ENCODE data around the gene TRABD.
A peak's percentile ranks its signal among the peaks of the same experiment; 100 is the strongest.
"Not testable (repeated sequence)": the region's sequence is repeated elsewhere in the genome, so short reads cannot be mapped to it uniquely, and the experiment has no call there.

TRABD gene

GRCh38 chr22:50202130-50202666 is 16.5 kb downstream of the TRABD start:
- no CpG with 5 or more reads among the region's 13 CpGs for WGBS (ENCODE audit: extremely low coverage, insufficient coverage, insufficient read length)
- H3K4ac ChIP-seq (ENCODE audit: low read depth, low read length) = no peak overlapping the region
- peaks cover 8% of the 10 kb centered on the region for H3K79me1 ChIP-seq (ENCODE audit: low read length)
- peaks cover 8 to 13% of the 10 kb centered on the region in 2 experiments for H3K4me1 ChIP-seq (ENCODE audit: control insufficient read depth in 1 of 2, insufficient read depth in 2 of 2, low read length in 2 of 2)
- H3K36me3 ChIP-seq (ENCODE audit: control insufficient read depth in 1 of 2, insufficient read depth in 2 of 2, low read length in 2 of 2) = peaks cover 27 to 34% of the 10 kb centered on the region in 2 experiments
- no peak overlapping the region for H2AFZ ChIP-seq (ENCODE audit: insufficient read depth, low read length, poor library complexity)
- H3K4me2 ChIP-seq (ENCODE audit: low read length) = peak overlapping the region; percentile 98
- no peak overlapping the region for H2AK5ac ChIP-seq (ENCODE audit: low read length)
- peaks cover 10% of the 10 kb centered on the region for H3K79me2 ChIP-seq (ENCODE audit: control insufficient read depth, insufficient read depth, low read length, poor library complexity)
- no peak overlapping the region for H4K12ac ChIP-seq (ENCODE audit: low read depth, low read length)
- H3K27ac ChIP-seq (ENCODE audit: low read depth, low read length) = no peak overlapping the region
- H3K23ac ChIP-seq (ENCODE audit: low read length) = no peak overlapping the region
- H2BK120ac ChIP-seq (ENCODE audit: insufficient read depth, low read length, poor library complexity) = no peak overlapping the region
- H2BK12ac ChIP-seq (ENCODE audit: low read length) = no peak overlapping the region
- H3K27me3 ChIP-seq (ENCODE audit: insufficient read depth, low read length) = no peaks in the 10 kb centered on the region
- H4K91ac ChIP-seq (ENCODE audit: low read depth, low read length) = no peak overlapping the region
- H3K4me3 ChIP-seq (ENCODE audit: low read depth, low read length) = peak overlapping the region; percentile 95
- peaks cover 1% of the 10 kb centered on the region for H3K9me3 ChIP-seq (ENCODE audit: insufficient read depth, low read depth, low read length)
- H2BK5ac ChIP-seq (ENCODE audit: low read depth, low read length, poor library complexity) = no peak overlapping the region
- no peak overlapping the region for H4K8ac ChIP-seq (ENCODE audit: low read depth, low read length)
- no peak overlapping the region for H3K14ac ChIP-seq (ENCODE audit: low read length)
- no peak overlapping the region for H3K9ac ChIP-seq (ENCODE audit: low read length)
- H3K18ac ChIP-seq (ENCODE audit: low read length) = no peak overlapping the region
- no peak for DNase-seq

- Histone ChIP-seq H3K9ac (ENCODE audit: low read length) (no peak overlapping the region), H2AK5ac (ENCODE audit: low read length) (no peak overlapping the region), H3K4me3 (ENCODE audit: low read depth, low read length) (no peak overlapping the region), H2BK120ac (ENCODE audit: insufficient read depth, low read length, poor library complexity) (no peak overlapping the region), H2BK12ac (ENCODE audit: low read length) (no peak overlapping the region), H3K27me3 (ENCODE audit: insufficient read depth, low read length) (no peaks in the 10 kb centered on the region), H3K23ac (ENCODE audit: low read length) (no peak overlapping the region), H2BK5ac (ENCODE audit: low read depth, low read length, poor library complexity) (no peak overlapping the region), H3K4me1 (ENCODE audit: control insufficient read depth in 1 of 2, insufficient read depth in 2 of 2, low read length in 2 of 2) (peaks cover 8 to 17% of the 10 kb centered on the region in 2 experiments), H4K8ac (ENCODE audit: low read depth, low read length) (no peak overlapping the region), H3K9me3 (ENCODE audit: insufficient read depth, low read depth, low read length) (no peaks in the 10 kb centered on the region), H3K79me2 (ENCODE audit: control insufficient read depth, insufficient read depth, low read length, poor library complexity) (peaks cover 10% of the 10 kb centered on the region), H3K4me2 (ENCODE audit: low read length) (no peak overlapping the region), H2AFZ (ENCODE audit: insufficient read depth, low read length, poor library complexity) (no peak overlapping the region), H3K36me3 (ENCODE audit: control insufficient read depth in 1 of 2, insufficient read depth in 2 of 2, low read length in 2 of 2) (peaks cover 23 to 29% of the 10 kb centered on the region in 2 experiments), H4K12ac (ENCODE audit: low read depth, low read length) (no peak overlapping the region), H4K91ac (ENCODE audit: low read depth, low read length) (no peak overlapping the region), H3K14ac (ENCODE audit: low read length) (no peak overlapping the region), H3K27ac (ENCODE audit: low read depth, low read length) (no peak overlapping the region), H3K18ac (ENCODE audit: low read length) (no peak overlapping the region), H3K79me1 (ENCODE audit: low read length) (peaks cover 8% of the 10 kb centered on the region), H3K4ac (ENCODE audit: low read depth, low read length) (no peak overlapping the region)
- DNase-seq = no peak
- no CpG with 5 or more reads among the region's 1 CpG for WGBS (ENCODE audit: extremely low coverage, insufficient coverage, insufficient read length)
Observed at GRCh38 chr22:50203288-50203687, 17.6 kb downstream of the TRABD start.

- no CpG with 5 or more reads among the region's 7 CpGs for WGBS (ENCODE audit: extremely low coverage, insufficient coverage, insufficient read length)
- H2BK5ac ChIP-seq (ENCODE audit: low read depth, low read length, poor library complexity) = no peak overlapping the region
- H3K79me1 ChIP-seq (ENCODE audit: low read length) = peaks cover 8% of the 10 kb centered on the region
- H2BK120ac ChIP-seq (ENCODE audit: insufficient read depth, low read length, poor library complexity) = no peak overlapping the region
- H3K36me3 ChIP-seq (ENCODE audit: control insufficient read depth in 1 of 2, insufficient read depth in 2 of 2, low read length in 2 of 2) = peaks cover 24 to 28% of the 10 kb centered on the region in 2 experiments
- no peak overlapping the region for H4K12ac ChIP-seq (ENCODE audit: low read depth, low read length)
- H2AFZ ChIP-seq (ENCODE audit: insufficient read depth, low read length, poor library complexity) = no peak overlapping the region
- H2BK12ac ChIP-seq (ENCODE audit: low read length) = no peak overlapping the region
- no peak overlapping the region for H3K18ac ChIP-seq (ENCODE audit: low read length)
- no peak overlapping the region for H3K9ac ChIP-seq (ENCODE audit: low read length)
- H4K8ac ChIP-seq (ENCODE audit: low read depth, low read length) = no peak overlapping the region
- no peak overlapping the region for H3K23ac ChIP-seq (ENCODE audit: low read length)
- H3K4ac ChIP-seq (ENCODE audit: low read depth, low read length) = no peak overlapping the region
- no peak for DNase-seq
- no peak overlapping the region for H3K27ac ChIP-seq (ENCODE audit: low read depth, low read length)
- no peaks in the 10 kb centered on the region for H3K27me3 ChIP-seq (ENCODE audit: insufficient read depth, low read length)
- no peak overlapping the region for H3K4me2 ChIP-seq (ENCODE audit: low read length)
- no peak overlapping the region for H2AK5ac ChIP-seq (ENCODE audit: low read length)
- H3K14ac ChIP-seq (ENCODE audit: low read length) = no peak overlapping the region
- H3K9me3 ChIP-seq (ENCODE audit: insufficient read depth, low read depth, low read length) = no peaks in the 10 kb centered on the region
- H3K4me1 ChIP-seq (ENCODE audit: control insufficient read depth in 1 of 2, insufficient read depth in 2 of 2, low read length in 2 of 2) = peaks cover 8 to 16% of the 10 kb centered on the region in 2 experiments
- H3K79me2 ChIP-seq (ENCODE audit: control insufficient read depth, insufficient read depth, low read length, poor library complexity) = peaks cover 10% of the 10 kb centered on the region
- no peak overlapping the region for H3K4me3 ChIP-seq (ENCODE audit: low read depth, low read length)
- H4K91ac ChIP-seq (ENCODE audit: low read depth, low read length) = no peak overlapping the region
Observed at GRCh38 chr22:50204571-50204970, 18.9 kb downstream of the TRABD start.

- no CpG with 5 or more reads among the region's 9 CpGs for WGBS (ENCODE audit: extremely low coverage, insufficient coverage, insufficient read length)
- not testable (repeated sequence) for H2BK120ac ChIP-seq (ENCODE audit: insufficient read depth, low read length, poor library complexity); H2AFZ ChIP-seq (ENCODE audit: insufficient read depth, low read length, poor library complexity); H4K91ac ChIP-seq (ENCODE audit: low read depth, low read length); H3K9ac ChIP-seq (ENCODE audit: low read length); H3K4me2 ChIP-seq (ENCODE audit: low read length); H2AK5ac ChIP-seq (ENCODE audit: low read length); H3K4ac ChIP-seq (ENCODE audit: low read depth, low read length); H3K79me1 ChIP-seq (ENCODE audit: low read length); DNase-seq; H3K23ac ChIP-seq (ENCODE audit: low read length); H3K18ac ChIP-seq (ENCODE audit: low read length); H3K14ac ChIP-seq (ENCODE audit: low read length); H3K9me3 ChIP-seq (ENCODE audit: insufficient read depth, low read depth, low read length); H4K12ac ChIP-seq (ENCODE audit: low read depth, low read length); H4K8ac ChIP-seq (ENCODE audit: low read depth, low read length); H2BK5ac ChIP-seq (ENCODE audit: low read depth, low read length, poor library complexity); H3K79me2 ChIP-seq (ENCODE audit: control insufficient read depth, insufficient read depth, low read length, poor library complexity); H2BK12ac ChIP-seq (ENCODE audit: low read length); H3K27me3 ChIP-seq (ENCODE audit: insufficient read depth, low read length); H3K27ac ChIP-seq (ENCODE audit: low read depth, low read length); H3K4me3 ChIP-seq (ENCODE audit: low read depth, low read length)
- H3K4me1 ChIP-seq (ENCODE audit: control insufficient read depth in 1 of 2, insufficient read depth in 2 of 2, low read length in 2 of 2) = peaks cover 5 to 12% of the 10 kb centered on the region in 2 experiments
- peaks cover 25 to 28% of the 10 kb centered on the region in 2 experiments for H3K36me3 ChIP-seq (ENCODE audit: control insufficient read depth in 1 of 2, insufficient read depth in 2 of 2, low read length in 2 of 2)
Observed at GRCh38 chr22:50204998-50205397, 19.3 kb downstream of the TRABD start.

All from trophoblast cell (in vitro differentiated cells and primary cell).